Keratinocyte (primary cell): ENCODE measurements around the gene MFNG.
"Not testable (repeated sequence)": the region's sequence is repeated elsewhere in the genome, so short reads cannot be mapped to it uniquely, and the experiment has no call there.

Source experiments
- CTCF ChIP-seq, 3 experiments: IDR thresholded peaks in 1 of 3; conservative IDR thresholded peaks in 1 of 3; optimal IDR thresholded peaks in 1 of 3; 2 replicates in 2 of 3; 3 replicates in 1 of 3; pipeline versions ENCODE3 to v1.5.1; 2011; ENCODE audit warnings: low read length in 3 of 3, mild to moderate bottlenecking in 3 of 3, moderate library complexity in 2 of 3, control low read depth in 1 of 3, inconsistent platforms in 1 of 3; ENCODE audit not compliant: insufficient read depth in 2 of 3; ENCODE audit errors: extremely low read depth in 1 of 3
- EZH2 ChIP-seq: IDR thresholded peaks from one replicate; pipeline ENCODE4 v1.6.1; 2012; ENCODE audit warnings: inconsistent platforms, mild to moderate bottlenecking, low read length, moderate library complexity

- TF ChIP-seq CTCF (optimal IDR thresholded peaks at IDR 0.05 in 1 of 3, IDR thresholded peaks at IDR 0.05 in 1 of 3, conservative IDR thresholded peaks at IDR 0.05 in 1 of 3; ENCODE audit: extremely low read depth in 1 of 3, insufficient read depth in 2 of 3, low read length in 3 of 3); EZH2: not testable (repeated sequence)
These were observed 41.0 kb upstream of the MFNG start for GRCh38 chr22:37527081-37527752.
